ENCODE data around the gene CDYL.

GRCh38 chr6:4895971-4896370 is 119.8 kb downstream of the CDYL start:
- TF ChIP-seq CTCF (IDR thresholded peaks at IDR 0.05), result no peak
- TF ChIP-seq POLR2AphosphoS5 (IDR thresholded peaks at IDR 0.05), result no peak
